Measurements from ENCODE around the gene DENR. TPM values are rescaled to one million over a fixed set of nuclear protein-coding genes. Genes with fewer than 3 reads are reported as not detected.
A peak's percentile ranks its signal among the peaks of the same experiment; 100 is the strongest.
"Not testable (repeated sequence)": the region's sequence is repeated elsewhere in the genome, so short reads cannot be mapped to it uniquely, and the experiment has no call there.

Gene DENR
- 68.1 TPM for polyA plus RNA-seq (2013, experiment 1 of 2; ENCODE audit: insufficient read length)
- polyA plus RNA-seq (2013, experiment 2 of 2; ENCODE audit: insufficient read length) = 51.4 TPM

GRCh38 chr12:122752464-122753318 is at the start of gene DENR:
DENR (plus strand) TSS chr12:122752824; CDS start chr12:122753702, 878 bp downstream.
- peak; percentile 94 for DNase-seq

- DNase-seq = not testable (repeated sequence)
These were observed 49.6 kb upstream of the DENR start, which contains the start of gene HCAR2 for GRCh38 chr12:122702890-122703611. HCAR2 (minus strand) TSS chr12:122703357; CDS start chr12:122703283, 74 bp downstream.

- DNase-seq = not testable (repeated sequence)
These were observed 48.8 kb upstream of the DENR start for GRCh38 chr12:122703841-122704240.

GRCh38 chr12:122709287-122709686 is 43.3 kb upstream of the DENR start:
- not testable (repeated sequence) for DNase-seq

- not testable (repeated sequence) for DNase-seq
These were observed 42.3 kb upstream of the DENR start for GRCh38 chr12:122710341-122710740.

GRCh38 chr12:122711266-122711665 is 41.4 kb upstream of the DENR start:
- DNase-seq = not testable (repeated sequence)

GRCh38 chr12:122713491-122714188 is 39.0 kb upstream of the DENR start:
- DNase-seq = not testable (repeated sequence)

- DNase-seq = not testable (repeated sequence)
These were observed 37.4 kb upstream of the DENR start for GRCh38 chr12:122715211-122715610.

GRCh38 chr12:122716658-122717057 is 36.0 kb upstream of the DENR start, which contains the start of gene HCAR3:
HCAR3 (minus strand) TSS chr12:122716811; CDS start chr12:122716737, 74 bp downstream.
- not testable (repeated sequence) for DNase-seq

- peak; percentile 38 for DNase-seq
These were observed 31.5 kb upstream of the DENR start for GRCh38 chr12:122721057-122721545.

GRCh38 chr12:122722387-122722786 is 30.2 kb upstream of the DENR start:
- DNase-seq = no peak

- DNase-seq = no peak
These were observed 27.9 kb upstream of the DENR start for GRCh38 chr12:122724641-122725243.

- DNase-seq = no peak
These were observed 27.1 kb upstream of the DENR start for GRCh38 chr12:122725452-122726079.

GRCh38 chr12:122726080-122726558 is 26.5 kb upstream of the DENR start:
- no peak for DNase-seq

- no peak for DNase-seq
These were observed 22.9 kb upstream of the DENR start for GRCh38 chr12:122729583-122730214.

- peak; percentile 36 for DNase-seq
These were observed 22.2 kb upstream of the DENR start, which contains the start of gene HCAR1 for GRCh38 chr12:122730215-122731014. HCAR1 (minus strand) TSS chr12:122730844; CDS start chr12:122730339, 505 bp downstream.

- no peak for DNase-seq
These were observed 20.5 kb upstream of the DENR start for GRCh38 chr12:122732170-122732569.

GRCh38 chr12:122732611-122733010 is 20.0 kb upstream of the DENR start:
- no peak for DNase-seq

- DNase-seq = no peak
These were observed 14.1 kb upstream of the DENR start for GRCh38 chr12:122738571-122738970.

GRCh38 chr12:122740351-122740750 is 12.3 kb upstream of the DENR start:
- no peak for DNase-seq

All from fibroblast of skin of back (primary cell).